SK-N-SH (cell line): ENCODE measurements around the gene GPD1. TPM values are rescaled to one million over a fixed set of nuclear protein-coding genes. Genes with fewer than 3 reads are reported as not detected.

Source experiments
- CTCF ChIA-PET: fragments of 300-600, 350-600 bp; formaldehyde crosslinking; extraction: SDS; loops from one replicate; lab custom pipeline; 2021; lab: Yijun Ruan, JAX
- POLR2A ChIA-PET: fragments of 350-600 bp; sonication (Branson Sonifier 250); formaldehyde crosslinking; extraction: SDS; loops from one replicate; lab custom pipeline; 2020; ENCODE audit warnings: antibody characterized with exemption, inconsistent platforms; lab: Yijun Ruan, JAX
- DNase-seq: peaks from one replicate; pipeline ENCODE4 v3.0.0; 2012
- H2AFZ ChIP-seq: fragments of 200-600 bp; sonication (generic); 2 replicates; pipeline ENCODE4 v1.8.1; 2016; ENCODE audit warnings: antibody characterized with exemption, mild to moderate bottlenecking, low read depth
- H3F3A ChIP-seq: fragments of 200-600 bp; sonication (generic); replicated peaks from 2 replicates; pipeline ENCODE3; 2016; ENCODE audit warnings: antibody characterized with exemption, mild to moderate bottlenecking; ENCODE audit not compliant: insufficient read depth
- H3K27ac ChIP-seq, 2 experiments: fragments of 200-500 bp in 1 of 2; fragments of 200-600 bp in 1 of 2; sonication (Bioruptor generic) in 1 of 2; sonication (generic), shearing (Covaris generic) in 1 of 2; 2 replicates each; pipeline versions ENCODE4 v1.5.1 to v1.6.1; 2014 to 2016; ENCODE audit warnings: low read depth in 2 of 2, inconsistent platforms in 1 of 2, low read length in 1 of 2, mild to moderate bottlenecking in 1 of 2, mixed read lengths in 1 of 2
- H3K27me3 ChIP-seq: fragments of 200-600 bp; sonication (generic), shearing (Covaris generic); 2 replicates; pipeline ENCODE4 v1.6.1; 2016; ENCODE audit warnings: mixed run types; ENCODE audit not compliant: insufficient read depth
- H3K36me3 ChIP-seq, 2 experiments: fragments of 200-500 bp in 1 of 2; fragments of 200-600 bp in 1 of 2; sonication (Bioruptor generic) in 1 of 2; sonication (generic) in 1 of 2; replicated peaks in 1 of 2; 2 replicates each; pipeline versions ENCODE3 to v1.5.1; 2014 to 2016; ENCODE audit warnings: low read length in 1 of 2, mild to moderate bottlenecking in 1 of 2; ENCODE audit not compliant: insufficient read depth in 2 of 2, control insufficient read depth in 1 of 2
- H3K4me1 ChIP-seq, 2 experiments: fragments of 200-500 bp in 1 of 2; fragments of 200-600 bp in 1 of 2; sonication (Bioruptor generic) in 1 of 2; sonication (generic), shearing (Covaris generic) in 1 of 2; 2 replicates each; pipeline versions ENCODE4 v1.5.1 to v1.6.1; 2014 to 2016; ENCODE audit warnings: low read depth in 1 of 2, low read length in 1 of 2, mixed run types in 1 of 2; ENCODE audit not compliant: insufficient read depth in 2 of 2, control insufficient read depth in 1 of 2
- H3K4me2 ChIP-seq: fragments of 200-600 bp; sonication (generic), shearing (Covaris generic); 2 replicates; pipeline ENCODE4 v1.6.1; 2017; ENCODE audit warnings: mixed run types
- H3K4me3 ChIP-seq, 2 experiments: fragments of 200-500 bp in 1 of 2; fragments of 200-600 bp in 1 of 2; sonication (Bioruptor generic) in 1 of 2; sonication (generic), shearing (Covaris generic) in 1 of 2; 2 replicates each; pipeline versions ENCODE4 v1.5.1 to v1.8.1; 2014 to 2016; ENCODE audit warnings: low read depth in 2 of 2, inconsistent platforms in 1 of 2, low read length in 1 of 2, mild to moderate bottlenecking in 1 of 2, mixed read lengths in 1 of 2, moderate library complexity in 1 of 2
- H3K79me2 ChIP-seq: fragments of 200-600 bp; sonication (generic); 2 replicates; pipeline ENCODE4 v1.8.1; 2017; ENCODE audit warnings: mild to moderate bottlenecking; ENCODE audit not compliant: insufficient read depth
- H3K9ac ChIP-seq: fragments of 200-600 bp; sonication (generic); 2 replicates; pipeline ENCODE4 v1.6.1; 2017; ENCODE audit warnings: mixed run types
- H3K9me2 ChIP-seq: fragments of 200-600 bp; sonication (generic); 2 replicates; pipeline ENCODE4 v1.6.1; 2017; ENCODE audit warnings: mixed run types
- H3K9me3 ChIP-seq: fragments of 200-600 bp; sonication (generic); 2 replicates; pipeline ENCODE4 v1.6.1; 2017; ENCODE audit warnings: mixed run types, mild to moderate bottlenecking, moderate library complexity
- H4K20me1 ChIP-seq: fragments of 200-600 bp; sonication (generic); 2 replicates; pipeline ENCODE4 v1.6.1; 2017; ENCODE audit warnings: mild to moderate bottlenecking, mixed run types; ENCODE audit not compliant: insufficient read depth
- EZH2phosphoT487 ChIP-seq: fragments of 200-600 bp; sonication (generic); IDR thresholded peaks from 2 replicates; pipeline ENCODE4 v1.6.1; 2017; ENCODE audit warnings: low read depth, mixed run types, mild to moderate bottlenecking, antibody characterized with exemption, moderate library complexity, borderline replicate concordance
- FOSL2 ChIP-seq: IDR thresholded peaks from 2 replicates; pipeline ENCODE4 v1.4.0; 2012; ENCODE audit warnings: low read depth, mild to moderate bottlenecking, moderate library complexity, borderline replicate concordance
- GATA2 ChIP-seq: sonication (generic); formaldehyde crosslinking; IDR thresholded peaks from 2 replicates; pipeline ENCODE4 v1.5.0; 2020; ENCODE audit warnings: mild to moderate bottlenecking, missing genetic modification reagents
- NRF1 ChIP-seq: IDR thresholded peaks from 2 replicates; pipeline ENCODE4 v1.6.1; 2012; ENCODE audit warnings: low read depth, mild to moderate bottlenecking, low read length
- RAD21 ChIP-seq: IDR thresholded peaks from 2 replicates; pipeline ENCODE4 v1.6.1; 2012; ENCODE audit warnings: mild to moderate bottlenecking, low read length
- SMC3 ChIP-seq: IDR thresholded peaks from 2 replicates; pipeline ENCODE4 v1.6.1; 2012; ENCODE audit warnings: low read depth, low read length, improper control_type of control experiment
- TAF1 ChIP-seq: IDR thresholded peaks from 2 replicates; pipeline ENCODE4 v1.6.1; 2012; ENCODE audit warnings: low read depth, mild to moderate bottlenecking, low read length, moderate library complexity, borderline replicate concordance
- TCF12 ChIP-seq: IDR thresholded peaks from 2 replicates; pipeline ENCODE4 v1.4.0; 2012
- WGBS: methylation state at CpG from one replicate; pipeline ENCODE4 v1.1.6; 2017; ENCODE audit warnings: low lambda C conversion rate; 5-methylcytosine and 5-hydroxymethylcytosine counted together
- polyA plus RNA-seq, 3 experiments: library from polyadenylated mRNA; depleted of rRNA; stranded (reverse); fragments of >200 nt; gene quantifications; 2 replicates each; pipeline ENCODE4 v1.2.3, GENCODE V29; 2012
- TF ChIP-seq, protein P1 (sequence below): fragments of 200-600 bp; sonication (generic); IDR thresholded peaks from 2 replicates; pipeline ENCODE4 v1.6.1; 2017; ENCODE audit warnings: antibody characterized with exemption, mild to moderate bottlenecking, moderate library complexity

Gene GPD1
- polyA plus RNA-seq, 1 of the 3 experiments (the other 2 are of a cell fraction) = 0.07 TPM

DNA sequence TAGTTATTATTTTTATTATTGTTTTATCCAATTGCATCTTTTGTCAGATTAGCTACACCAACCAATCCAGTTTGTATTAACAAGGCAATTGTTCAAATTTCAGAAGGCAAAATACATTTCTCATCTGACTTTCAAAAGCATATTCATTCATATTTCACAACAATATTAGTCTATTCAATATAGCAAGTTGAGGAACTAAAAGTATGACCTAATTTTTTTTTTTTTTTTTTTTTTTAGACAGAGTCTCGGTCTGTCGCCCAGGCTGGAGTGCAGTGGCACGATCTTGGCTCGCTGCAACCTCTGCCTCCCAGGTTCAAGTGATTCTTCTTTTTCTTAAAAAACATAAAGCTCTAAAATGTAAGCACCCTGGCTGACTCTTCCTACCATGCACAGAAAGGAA, 25.5 kb downstream of the GPD1 start:
- H3K9me3 ChIP-seq = no peaks in the 10 kb centered on the region
- H3K79me2 ChIP-seq = peaks cover 26% of the 10 kb centered on the region
- H3K36me3 ChIP-seq = peaks cover 36 to 58% of the 10 kb centered on the region in 2 experiments
- DNase-seq = no peak
- H3K27me3 ChIP-seq = no peaks in the 10 kb centered on the region
- no peak overlapping the region for H2AFZ ChIP-seq
- H3K4me3 ChIP-seq = no peak overlapping the region
- H3K4me2 ChIP-seq = no peak overlapping the region
- H3K27ac ChIP-seq = peak overlapping the region; percentile 20 to 39; a peak in 2 of 4 replicates
- H3F3A ChIP-seq = peaks cover 23% of the 10 kb centered on the region
- H4K20me1 ChIP-seq = no peaks in the 10 kb centered on the region
- ChIA-PET POLR2A (interaction anchor here (0.7 to 1.6 kb wide), 3 partner anchors 16 to 57 kb away, joined by 3 to 5 read pairs (median 4); partner anchors contain the start of gene COX14), CTCF (interaction anchor here (0.6 to 10.9 kb wide), 11 partner anchors 10 to 185 kb away, joined by 3 to 84 read pairs (median 5); partner anchors contain the start of gene COX14)
- no peak overlapping the region for H3K9ac ChIP-seq
- peaks cover 3 to 5% of the 10 kb centered on the region in 2 experiments; a peak in 2 of 4 replicates for H3K4me1 ChIP-seq
- H3K9me2 ChIP-seq = no peaks in the 10 kb centered on the region
- WGBS = 97% methylated on average over 4 of the region's 4 CpGs
- TF ChIP-seq TAF1 = no peak

DNA sequence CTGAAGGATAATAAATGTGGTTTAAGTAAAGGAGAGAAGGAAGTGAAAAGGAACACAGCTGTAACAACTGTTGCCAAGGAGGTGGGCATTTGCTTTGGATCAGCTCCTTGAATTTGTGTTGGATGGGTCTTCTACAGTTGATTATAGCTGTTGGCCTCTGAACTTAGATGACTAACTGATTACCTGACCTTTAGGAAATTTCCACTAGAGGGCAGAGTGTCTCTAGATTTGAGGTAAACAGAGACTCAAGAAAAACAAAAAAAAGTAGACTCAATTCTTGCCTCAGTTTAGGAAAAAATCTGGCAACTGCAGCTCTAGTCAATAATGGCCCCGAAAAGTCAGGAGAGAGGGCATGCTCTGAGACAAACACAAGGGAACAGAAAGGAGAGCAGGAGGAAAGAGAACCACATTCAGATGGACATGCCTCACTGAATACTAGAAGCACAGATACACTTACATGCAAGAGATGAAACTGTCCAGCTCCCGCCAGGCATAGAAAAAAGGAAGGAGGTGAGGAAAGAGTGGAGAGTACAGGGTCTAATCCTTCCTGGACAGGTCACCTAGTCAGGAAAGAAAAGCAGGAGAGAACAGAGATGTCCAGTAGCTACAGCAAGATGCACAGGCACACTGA, 28.8 kb downstream of the GPD1 start:
- Histone ChIP-seq H3K4me3 (no peak overlapping the region; a peak in 1 of 4 replicates), H3K27me3 (no peaks in the 10 kb centered on the region), H3K4me1 (peaks cover 3 to 10% of the 10 kb centered on the region in 2 experiments; a peak in 3 of 4 replicates), H2AFZ (no peak overlapping the region), H4K20me1 (no peaks in the 10 kb centered on the region), H3K4me2 (no peak overlapping the region), H3K36me3 (peaks cover 56 to 68% of the 10 kb centered on the region in 2 experiments), H3K9ac (no peak overlapping the region), H3K9me2 (no peaks in the 10 kb centered on the region), H3F3A (peaks cover 22% of the 10 kb centered on the region), H3K27ac (0 out of 4 replicates have a peak overlapping the region, but pooled peaks of 1 of the 2 experiments have one; percentile 19), H3K79me2 (peaks cover 12% of the 10 kb centered on the region), H3K9me3 (no peaks in the 10 kb centered on the region)
- TF ChIP-seq RAD21 = peak; percentile 70
- TF ChIP-seq, protein P1, sequence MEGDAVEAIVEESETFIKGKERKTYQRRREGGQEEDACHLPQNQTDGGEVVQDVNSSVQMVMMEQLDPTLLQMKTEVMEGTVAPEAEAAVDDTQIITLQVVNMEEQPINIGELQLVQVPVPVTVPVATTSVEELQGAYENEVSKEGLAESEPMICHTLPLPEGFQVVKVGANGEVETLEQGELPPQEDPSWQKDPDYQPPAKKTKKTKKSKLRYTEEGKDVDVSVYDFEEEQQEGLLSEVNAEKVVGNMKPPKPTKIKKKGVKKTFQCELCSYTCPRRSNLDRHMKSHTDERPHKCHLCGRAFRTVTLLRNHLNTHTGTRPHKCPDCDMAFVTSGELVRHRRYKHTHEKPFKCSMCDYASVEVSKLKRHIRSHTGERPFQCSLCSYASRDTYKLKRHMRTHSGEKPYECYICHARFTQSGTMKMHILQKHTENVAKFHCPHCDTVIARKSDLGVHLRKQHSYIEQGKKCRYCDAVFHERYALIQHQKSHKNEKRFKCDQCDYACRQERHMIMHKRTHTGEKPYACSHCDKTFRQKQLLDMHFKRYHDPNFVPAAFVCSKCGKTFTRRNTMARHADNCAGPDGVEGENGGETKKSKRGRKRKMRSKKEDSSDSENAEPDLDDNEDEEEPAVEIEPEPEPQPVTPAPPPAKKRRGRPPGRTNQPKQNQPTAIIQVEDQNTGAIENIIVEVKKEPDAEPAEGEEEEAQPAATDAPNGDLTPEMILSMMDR = peak; percentile 80
- no peak for TF ChIP-seq TCF12
- peak; percentile 27; the same call in 1 of the 2 replicates for TF ChIP-seq GATA2 (CRISPR knock-in tag)
- TF ChIP-seq FOSL2 = 0 out of 2 replicates have a peak, but pooled peaks have one; percentile 3
- TF ChIP-seq EZH2phosphoT487 = no peak
- TF ChIP-seq SMC3 = peak; percentile 49
- no peak for TF ChIP-seq NRF1
- DNase-seq = peak; percentile 38
- POLR2A ChIA-PET = interaction anchor here (0.6 to 1.2 kb wide), 2 partner anchors 20 to 1987 kb away, joined by 3 read pairs; partner anchors contain the start of gene COX14
- WGBS = 71% methylated on average over 2 of the region's 2 CpGs
- CTCF ChIA-PET = interaction anchor here (0.6 to 5.5 kb wide), 45 partner anchors 8 to 268 kb away, joined by 3 to 38 read pairs (median 4); partner anchors contain the start of genes COX14, LIMA1 and SMARCD1
